Uterus (tissue), 4 donors: Measurements from ENCODE around the gene SCTR. TPM values are rescaled to one million over a fixed set of nuclear protein-coding genes. Genes with fewer than 3 reads are reported as not detected.

Experiments
- DNase-seq, 2 donors: peaks; one replicate each; pipeline ENCODE4 v3.0.0-alpha.2; 2019 to 2020
- H3K27ac ChIP-seq, 2 donors: fragments of 200-600 bp; sonication (generic); 1 replicate in 1 of 2; 2 replicates in 1 of 2; pipeline ENCODE4 v1.5.1; 2016 to 2018
- H3K27me3 ChIP-seq, 2 donors: fragments of 200-600 bp; sonication (generic); one replicate each; pipeline ENCODE4 v1.5.1; 2018 to 2019; ENCODE audit warnings: control low read depth in 1 of 2
- H3K36me3 ChIP-seq, 2 donors: fragments of 200-600 bp; sonication (generic); one replicate each; pipeline ENCODE4 v1.5.1; 2019; ENCODE audit warnings: control low read depth in 1 of 2
- H3K4me1 ChIP-seq, 2 donors: fragments of 200-600 bp; sonication (generic); one replicate each; pipeline ENCODE4 v1.5.1; 2018 to 2019; ENCODE audit warnings: control low read depth in 1 of 2
- H3K4me3 ChIP-seq, 2 donors: fragments of 200-600 bp; sonication (generic); 1 replicate in 1 of 2; 2 replicates in 1 of 2; pipeline ENCODE4 v1.5.1; 2018 to 2019; ENCODE audit warnings: mild to moderate bottlenecking in 1 of 2
- H3K9me3 ChIP-seq, 2 donors: fragments of 200-600 bp; sonication (generic); one replicate each; pipeline ENCODE4 v1.5.1; 2019; ENCODE audit warnings: control low read depth in 1 of 2
- CTCF ChIP-seq, 4 experiments: fragments of 200-600 bp in 2 of 4; fragments of 450-650 bp in 2 of 4; sonication (generic) in 2 of 4; IDR thresholded peaks; one replicate each; pipeline ENCODE4 v1.5.1; 2016 to 2019; ENCODE audit warnings: antibody characterized with exemption in 4 of 4, mild to moderate bottlenecking in 2 of 4, moderate library complexity in 1 of 4
- POLR2A ChIP-seq, 2 donors: fragments of 450-650 bp; IDR thresholded peaks; one replicate each; pipeline ENCODE4 v1.6.1; 2016; ENCODE audit warnings: antibody characterized with exemption in 2 of 2, mild to moderate bottlenecking in 1 of 2, moderate library complexity in 1 of 2
- intact Hi-C: fragments of 100-400 bp; cut with DNase I; formaldehyde crosslinking; loops from one replicate; pipeline ENCODE4 v1.15.1; 2023; ENCODE audit warnings: low total_unique reads
- total RNA-seq, 4 donors: library from RNA; depleted of rRNA in 3 of 4; stranded (reverse); fragments of >200 nt in 3 of 4; gene quantifications; one replicate each; pipeline versions ENCODE4 v1.1.0 to v1.2.4, GENCODE V29; 2014 to 2023
- donor health status: DM: yes; HTN: yes; CAD: no.

Gene SCTR
- total RNA-seq, 4 donors from 2014 or later = not detected

- DNase-seq = no peak
- Histone ChIP-seq H3K27ac (no peak overlapping the region), H3K4me1 (no peaks in the 10 kb centered on the region), H3K27me3 (no peaks in the 10 kb centered on the region), H3K36me3 (no peaks in the 10 kb centered on the region), H3K4me3 (no peak overlapping the region), H3K9me3 (no peaks in the 10 kb centered on the region)
- TF ChIP-seq CTCF (IDR thresholded peaks at IDR 0.05) (no peak), POLR2A (IDR thresholded peaks at IDR 0.05) (no peak)
- intact Hi-C loops = no loop called here
Observed at GRCh38 chr2:119474371-119475224, 49.7 kb downstream of the SCTR start.

DNA sequence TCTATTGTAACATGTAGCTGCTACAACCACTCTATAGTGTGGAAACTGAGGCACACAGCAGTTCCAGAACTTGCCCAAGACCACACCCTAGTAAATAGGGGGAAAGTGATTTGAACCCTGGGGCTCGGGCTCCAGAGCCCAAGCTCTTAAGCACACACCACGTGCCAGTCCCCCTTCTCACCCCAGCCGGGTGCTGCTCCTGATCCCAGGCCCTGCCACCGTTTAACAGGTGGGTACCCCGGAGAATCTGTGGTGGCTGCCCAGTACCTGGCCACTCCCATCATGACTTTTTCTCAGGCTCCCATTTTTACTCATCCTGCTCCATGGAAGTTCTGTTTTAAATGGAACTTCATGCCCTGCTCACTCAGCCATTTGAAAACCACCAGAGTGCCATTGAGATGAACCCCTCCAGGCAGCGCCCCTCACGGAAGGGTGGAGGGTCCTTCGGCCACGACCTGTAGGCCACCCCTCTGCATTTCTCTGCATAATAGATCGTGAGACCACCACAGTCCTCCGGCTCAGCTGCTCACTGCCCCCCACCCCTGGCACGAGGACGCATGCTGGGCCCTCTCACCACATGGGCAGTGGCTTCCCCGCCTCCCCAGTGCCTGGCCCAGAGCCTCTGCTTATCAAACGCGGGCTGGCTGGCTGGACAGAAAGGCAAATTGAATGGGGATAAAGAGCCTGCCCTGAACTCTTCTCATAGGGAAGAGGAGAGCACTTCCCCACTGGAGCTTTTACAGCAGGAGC, 50.5 kb downstream of the SCTR start:
- Histone ChIP-seq H3K27ac (no peak overlapping the region), H3K4me3 (no peak overlapping the region), H3K36me3 (no peaks in the 10 kb centered on the region), H3K27me3 (no peaks in the 10 kb centered on the region), H3K9me3 (no peaks in the 10 kb centered on the region), H3K4me1 (no peaks in the 10 kb centered on the region)
- TF ChIP-seq CTCF (IDR thresholded peaks at IDR 0.05) (no peak), POLR2A (IDR thresholded peaks at IDR 0.05) (no peak)
- intact Hi-C loops = no loop called here
- DNase-seq = no peak

DNA sequence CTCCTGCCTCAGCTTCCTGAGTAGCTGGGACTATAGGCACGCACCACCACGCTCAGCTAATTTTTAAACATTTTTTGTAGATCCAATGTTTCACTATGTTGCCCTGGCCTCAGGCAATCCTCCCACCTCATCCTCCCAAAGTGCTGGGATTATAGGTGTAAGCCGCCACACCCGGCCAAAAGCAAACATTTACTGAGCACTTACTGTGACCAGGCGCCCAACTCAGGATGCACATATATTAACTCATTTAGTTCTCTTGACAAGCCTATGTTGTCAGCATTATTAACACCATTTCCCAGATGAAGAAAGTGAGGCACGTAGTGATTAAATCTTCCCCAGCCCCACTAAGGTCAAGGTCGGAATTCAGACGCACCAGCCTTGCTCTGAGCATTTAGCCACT, 51.5 kb downstream of the SCTR start:
- H3K4me1 ChIP-seq = no peaks in the 10 kb centered on the region
- H3K36me3 ChIP-seq = no peaks in the 10 kb centered on the region
- no peak overlapping the region for H3K4me3 ChIP-seq
- no peaks in the 10 kb centered on the region for H3K27me3 ChIP-seq
- DNase-seq = no peak
- no peak overlapping the region for H3K27ac ChIP-seq
- H3K9me3 ChIP-seq = no peaks in the 10 kb centered on the region
- intact Hi-C loops = no loop called here
- TF ChIP-seq CTCF (IDR thresholded peaks at IDR 0.05) = no peak

DNA sequence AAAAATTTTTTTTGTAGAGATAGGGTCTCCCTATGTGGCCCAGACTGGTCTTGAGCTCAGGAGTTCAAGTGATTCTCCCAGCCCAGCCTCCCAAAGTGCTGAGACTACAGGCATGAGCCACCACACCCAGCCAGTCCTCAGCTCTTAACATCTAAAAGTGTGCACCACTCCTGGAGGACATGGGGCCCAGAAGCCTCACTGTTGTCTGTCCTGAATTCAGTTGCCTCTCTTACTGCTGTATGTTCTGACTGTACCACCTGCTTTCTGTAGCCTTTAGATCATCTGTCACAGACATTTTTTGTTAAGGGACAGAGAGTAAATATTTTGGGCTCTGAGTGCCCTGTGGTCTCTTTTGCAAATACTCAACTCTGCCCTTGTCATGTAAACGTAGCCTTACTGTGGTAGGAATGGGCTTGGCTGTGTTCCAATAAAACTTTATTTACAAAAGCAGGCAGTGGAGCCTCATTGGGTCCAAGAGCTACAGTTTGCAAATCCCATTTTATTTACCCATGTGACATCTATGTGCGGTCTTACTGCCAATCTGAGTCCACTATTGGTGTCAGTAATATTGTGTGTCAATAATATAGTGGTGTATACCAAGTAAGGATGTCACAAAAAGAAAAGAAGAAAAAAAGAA, 54.5 kb downstream of the SCTR start:
- no peak for TF ChIP-seq CTCF (IDR thresholded peaks at IDR 0.05)
- no peak for TF ChIP-seq POLR2A (IDR thresholded peaks at IDR 0.05)
- Histone ChIP-seq H3K4me3 (no peak overlapping the region), H3K27me3 (no peaks in the 10 kb centered on the region), H3K36me3 (no peaks in the 10 kb centered on the region), H3K9me3 (no peaks in the 10 kb centered on the region), H3K4me1 (no peaks in the 10 kb centered on the region), H3K27ac (no peak overlapping the region)
- no peak for DNase-seq
- intact Hi-C loops = no loop called here

DNA sequence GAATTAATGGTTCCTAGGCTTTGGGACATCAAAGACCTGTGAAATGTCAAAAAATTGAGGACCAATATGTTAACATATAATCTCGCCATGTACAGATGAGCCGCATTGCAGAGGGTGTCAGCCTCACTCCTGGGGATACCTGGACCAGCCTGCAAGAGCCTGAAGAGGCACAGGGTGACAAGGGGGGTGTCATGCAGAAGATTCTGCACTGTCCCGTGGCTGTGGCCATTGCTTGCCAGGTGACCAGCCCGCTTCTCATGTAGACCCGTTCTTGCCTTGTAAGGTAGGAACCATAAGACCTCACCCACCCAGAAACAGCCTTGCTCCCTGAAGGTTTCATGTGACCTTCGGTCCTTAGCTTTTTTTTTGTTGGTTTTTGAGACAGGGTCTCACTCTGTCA, 55.2 kb downstream of the SCTR start:
- H3K4me3 ChIP-seq = no peak overlapping the region
- intact Hi-C loops = no loop called here
- TF ChIP-seq POLR2A (IDR thresholded peaks at IDR 0.05) (no peak), CTCF (IDR thresholded peaks at IDR 0.05) (no peak)
- H3K36me3 ChIP-seq = no peaks in the 10 kb centered on the region
- H3K9me3 ChIP-seq = no peaks in the 10 kb centered on the region
- H3K27me3 ChIP-seq = no peaks in the 10 kb centered on the region
- H3K4me1 ChIP-seq = no peaks in the 10 kb centered on the region
- DNase-seq = no peak
- H3K27ac ChIP-seq = no peak overlapping the region
